Stimulated activated CD4-positive, alpha-beta T cell treated with anti-CD3 and anti-CD28 coated beads, Interleukin-1b, Interleukin-23, amount 100 ng/mL, for 48 hours (primary cell): Measurements from ENCODE around the gene CORO2B.
"Not testable (repeated sequence)": the region's sequence is repeated elsewhere in the genome, so short reads cannot be mapped to it uniquely, and the experiment has no call there.

Experiments
- DNase-seq: peaks from one replicate; pipeline ENCODE4 v3.0.0-alpha.2; 2020

The CORO2B gene

DNA sequence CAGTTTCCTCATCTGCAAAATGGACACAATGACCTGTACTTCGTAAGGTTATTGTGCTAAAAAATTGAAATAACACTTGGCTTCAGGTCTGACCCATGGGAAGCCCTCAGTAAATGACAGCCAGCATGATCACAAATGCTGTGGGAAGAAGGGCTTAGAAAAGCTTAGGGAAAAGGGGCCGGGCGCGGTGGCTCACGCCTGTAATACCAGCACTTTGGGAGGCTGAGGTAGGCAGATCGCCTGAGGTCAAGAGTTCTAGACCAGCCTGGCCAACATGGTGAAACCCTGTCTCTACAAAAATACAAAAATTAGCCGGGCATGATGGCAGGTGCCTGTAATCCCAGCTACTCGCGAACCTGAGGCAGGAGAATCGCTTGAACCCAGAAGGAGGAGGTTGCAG is 102.0 kb downstream of the CORO2B start:
- DNase-seq: not testable (repeated sequence)

DNA sequence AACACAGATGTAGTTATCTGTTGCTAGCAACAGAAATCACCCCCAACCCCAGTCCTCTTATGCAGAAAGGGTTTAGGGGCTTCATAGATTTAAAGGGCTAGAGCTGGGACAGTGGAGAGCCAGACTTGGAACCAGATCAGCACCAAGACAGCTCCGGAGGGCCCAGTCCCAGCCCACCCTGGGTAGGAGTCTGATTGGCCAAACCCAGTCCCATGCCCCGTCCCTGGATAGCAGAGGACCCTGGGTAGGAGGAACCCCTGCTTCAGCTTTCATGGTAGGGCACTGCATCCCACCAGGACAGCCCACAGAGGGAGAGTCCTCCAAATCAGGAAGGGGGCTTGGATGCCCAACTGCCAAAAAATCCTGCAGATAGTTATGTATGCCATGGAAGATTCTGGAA is 103.0 kb downstream of the CORO2B start:
- DNase-seq: no peak

DNA sequence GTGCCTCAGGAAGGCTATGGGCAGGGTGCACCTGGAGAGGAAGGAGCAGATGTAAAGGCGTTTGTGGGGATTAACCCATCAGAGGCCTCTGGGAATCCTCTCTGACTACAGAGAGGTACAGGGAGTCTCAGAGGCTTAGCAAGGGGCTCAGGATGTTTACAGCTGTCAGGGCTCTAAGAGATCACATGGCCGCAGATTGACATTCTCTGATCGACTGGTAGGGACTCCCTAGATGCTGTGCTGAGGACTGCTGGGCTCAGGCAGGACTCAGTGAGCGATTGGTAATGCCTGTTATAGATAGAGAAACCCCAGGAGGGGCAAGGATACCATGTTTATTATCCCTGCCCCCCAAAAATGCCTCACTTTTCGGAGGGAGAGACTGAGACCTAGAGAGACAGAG is 103.5 kb downstream of the CORO2B start:
- no peak for DNase-seq

DNA sequence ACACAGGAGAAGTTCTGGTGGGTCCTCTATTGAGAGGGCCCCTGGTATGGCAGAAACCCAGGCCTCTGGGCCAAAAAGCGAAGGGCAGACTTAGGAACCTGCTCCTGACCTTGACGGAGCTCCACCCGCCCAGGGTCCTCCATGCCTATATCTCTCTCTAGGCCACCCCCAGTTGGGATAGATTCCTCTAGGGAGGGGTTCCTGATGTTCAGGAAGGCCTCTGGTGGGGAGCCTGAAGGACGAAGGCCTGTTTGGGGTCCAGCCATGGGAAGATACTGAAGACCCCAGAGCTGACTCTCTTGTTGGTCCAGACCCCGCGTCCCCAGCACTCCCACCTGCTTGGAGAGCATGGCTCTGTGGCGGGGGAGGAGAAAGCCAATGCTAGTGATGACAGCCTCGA is 104.2 kb downstream of the CORO2B start:
- DNase-seq: no peak

DNA sequence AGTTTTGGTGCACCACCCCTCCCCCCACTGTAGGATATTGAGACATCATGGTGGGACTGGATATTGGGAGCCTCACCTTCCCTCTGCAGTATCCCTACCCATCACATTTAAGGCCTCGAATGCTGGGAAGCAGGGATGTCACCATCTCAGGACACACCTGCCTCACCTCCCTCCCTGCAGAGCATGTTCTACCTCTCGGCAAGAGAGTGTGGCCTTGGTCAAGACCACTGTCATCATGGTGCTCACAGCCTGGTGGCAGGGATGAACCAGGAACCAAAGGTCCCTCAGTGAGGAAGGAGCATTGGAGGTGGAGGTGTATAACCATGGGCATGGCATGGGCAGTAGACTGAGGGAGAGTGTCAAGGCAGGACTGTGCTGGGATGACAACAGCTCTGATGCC is 104.8 kb downstream of the CORO2B start:
- no peak for DNase-seq

DNA sequence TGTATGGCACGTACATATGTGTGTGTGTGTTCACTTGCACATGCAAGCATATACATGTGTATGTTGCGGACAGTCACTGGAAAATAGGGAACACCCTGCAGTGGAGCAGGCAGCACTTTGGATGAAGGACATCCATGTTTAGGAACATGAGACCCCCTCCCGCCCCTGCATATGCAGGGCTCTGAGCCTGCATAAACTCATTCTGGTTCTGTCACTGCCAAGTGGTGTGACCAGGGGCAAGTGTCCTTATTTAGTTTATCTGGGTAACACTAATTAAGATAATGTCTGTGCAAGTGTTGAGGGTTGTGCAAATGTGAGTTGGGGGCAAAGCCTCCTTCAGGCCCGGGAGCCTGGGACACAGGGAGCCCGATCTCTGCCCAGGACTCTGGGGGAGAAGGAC is 105.7 kb downstream of the CORO2B start:
- no peak for DNase-seq

DNA sequence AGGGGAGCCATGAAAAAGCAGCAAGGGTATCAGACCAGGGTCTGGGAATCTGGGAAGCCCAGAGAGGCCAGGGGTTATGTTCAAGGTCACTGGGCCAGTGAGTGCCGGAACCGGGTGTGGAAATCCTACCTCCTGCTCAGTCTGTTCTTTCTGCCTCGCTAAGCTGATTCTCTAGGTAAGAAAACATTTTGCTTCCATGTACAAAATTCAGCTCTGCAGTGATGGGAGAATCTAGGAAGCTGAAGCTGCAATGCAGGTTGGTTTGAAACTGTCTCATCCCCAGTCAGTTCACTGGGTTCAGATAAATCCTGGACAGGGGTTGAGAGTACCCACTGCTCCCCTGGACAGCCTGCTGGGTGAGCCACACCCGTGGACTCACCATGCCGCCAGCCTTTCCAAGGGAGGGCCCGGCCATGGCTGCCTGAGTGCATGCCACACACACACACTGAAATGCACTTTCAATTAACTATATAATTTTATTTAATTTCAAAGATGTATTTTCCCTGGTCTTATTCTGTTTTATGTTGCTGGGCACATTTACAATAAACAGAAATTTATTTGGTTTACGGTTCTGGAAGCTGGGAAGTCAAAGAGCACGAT is 108.4 kb downstream of the CORO2B start:
- DNase-seq: no peak

DNA sequence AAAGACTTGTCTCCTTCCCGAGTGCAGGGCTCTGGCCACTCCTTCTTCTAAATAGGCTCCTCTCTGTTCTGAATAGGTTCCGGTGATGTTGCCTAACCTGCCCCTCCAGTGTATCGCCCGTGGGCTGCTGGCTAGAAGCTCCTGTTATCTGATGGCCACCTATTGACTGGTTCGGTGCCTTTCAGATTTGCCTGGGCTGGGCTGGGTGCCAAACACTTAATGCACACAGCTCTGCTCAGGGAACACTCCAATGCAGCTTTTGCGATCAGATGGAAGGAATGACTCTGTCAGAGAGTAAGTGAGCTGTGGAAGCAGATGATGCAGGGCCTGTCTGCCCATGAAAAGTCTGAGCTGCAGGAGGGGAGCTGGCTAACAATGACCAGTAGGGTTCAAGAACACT is 112.9 kb downstream of the CORO2B start:
- DNase-seq: no peak

DNA sequence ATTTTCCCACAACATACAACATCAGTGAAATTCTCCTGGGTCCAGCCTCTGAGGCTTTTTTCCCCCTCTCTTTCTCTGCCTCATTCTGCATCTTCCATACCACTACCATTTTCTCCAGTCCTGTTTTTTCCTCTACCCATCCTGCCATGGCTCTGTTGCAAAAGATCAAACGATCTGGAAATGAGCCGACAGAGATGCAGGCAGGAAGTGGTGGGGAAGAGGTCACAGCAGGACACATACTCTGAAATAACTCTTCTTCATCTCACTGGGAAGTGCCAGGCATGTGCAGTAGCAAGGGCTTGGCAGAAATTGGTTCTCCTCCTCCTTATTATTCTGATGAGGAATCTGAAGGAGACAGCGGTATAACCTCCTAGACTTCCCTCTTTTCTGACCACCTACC is 114.3 kb downstream of the CORO2B start:
- DNase-seq: no peak

DNA sequence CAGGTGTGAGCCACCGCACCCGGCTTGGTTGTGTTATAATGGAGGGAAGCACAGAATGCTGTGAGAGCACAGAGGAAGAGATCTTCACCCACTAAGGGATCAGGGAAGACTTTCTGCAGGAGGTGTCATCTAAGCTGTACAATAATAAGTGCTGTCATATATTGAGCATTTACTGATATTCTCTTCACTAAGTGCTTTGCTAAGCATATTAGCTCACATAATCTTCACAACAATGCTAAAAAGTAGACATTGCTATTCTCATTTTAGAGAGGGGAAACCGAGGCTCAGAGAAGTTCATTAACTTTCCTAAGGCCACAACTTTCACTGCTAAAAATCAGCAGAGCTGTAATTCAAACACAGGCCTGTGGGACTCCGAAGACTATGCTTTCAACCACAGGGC is 115.3 kb downstream of the CORO2B start:
- DNase-seq: no peak

DNA sequence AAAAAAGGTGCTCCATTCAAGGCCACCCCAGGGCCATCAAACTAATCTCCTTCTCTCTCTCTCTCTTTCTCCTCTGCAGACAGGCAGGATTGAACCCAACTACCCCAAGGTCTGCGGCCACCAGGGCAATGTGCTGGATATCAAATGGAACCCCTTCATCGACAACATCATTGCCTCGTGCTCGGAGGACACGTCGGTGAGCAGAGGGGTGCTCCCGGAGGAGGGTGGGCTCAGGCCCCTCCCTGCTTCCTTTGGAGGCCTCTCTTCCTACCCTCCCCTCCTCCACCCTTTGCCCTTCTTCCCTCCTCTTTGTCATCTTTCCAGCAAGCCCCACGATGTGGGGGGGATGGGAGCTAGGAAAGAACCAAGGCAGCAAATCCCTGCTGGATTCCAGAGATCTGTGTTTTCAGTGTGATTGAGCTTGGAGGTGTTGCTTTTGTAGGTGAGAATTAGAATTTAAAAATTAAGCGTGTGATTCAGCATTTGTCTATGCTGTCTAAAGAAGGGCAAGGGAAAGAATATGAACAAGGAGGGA is 116.3 kb downstream of the CORO2B start:
- no peak for DNase-seq

DNA sequence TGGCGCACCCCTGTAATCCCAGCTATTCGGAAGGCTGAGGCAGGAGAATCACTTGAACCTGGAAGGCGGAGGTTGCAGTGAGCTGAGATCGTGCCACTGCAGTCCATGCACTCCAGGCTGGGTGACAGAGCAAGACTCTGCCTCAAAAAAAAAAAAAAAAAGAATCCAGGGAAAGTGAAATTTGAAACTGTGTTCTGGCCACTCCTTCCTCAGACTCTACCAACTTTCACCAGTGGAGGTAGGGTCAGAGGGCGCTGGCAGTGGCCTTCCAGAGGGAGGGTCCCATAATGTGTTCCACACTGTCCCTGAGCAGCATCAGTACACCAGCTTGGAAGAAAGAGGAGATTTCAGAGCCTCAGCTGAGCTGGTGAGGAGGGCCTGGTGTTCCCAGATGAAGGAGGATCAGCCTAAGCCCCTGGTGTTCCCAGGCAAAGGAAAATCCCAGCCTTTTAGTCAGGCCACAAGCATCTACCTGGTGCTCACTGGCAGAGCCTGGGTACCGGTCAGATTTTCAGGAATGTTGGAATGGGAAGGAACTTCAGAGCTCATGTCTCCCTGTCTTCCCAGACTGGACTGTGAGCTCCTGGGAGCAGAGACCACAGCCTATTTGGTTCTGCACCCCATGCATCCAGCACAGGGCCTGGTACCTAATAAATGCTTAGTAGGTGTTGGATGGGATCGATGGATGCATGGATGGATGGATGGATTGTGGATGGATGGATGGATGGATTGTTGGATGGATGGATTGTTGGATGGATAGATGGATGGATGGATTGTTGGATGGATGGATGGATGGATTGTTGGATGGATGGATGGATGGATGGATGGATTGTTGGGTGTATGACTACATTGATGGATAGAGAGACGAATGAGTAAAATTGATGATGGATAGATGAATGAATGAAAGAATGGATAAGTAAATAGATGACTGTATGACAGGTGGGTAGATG is 117.9 kb downstream of the CORO2B start:
- DNase-seq: no peak

DNA sequence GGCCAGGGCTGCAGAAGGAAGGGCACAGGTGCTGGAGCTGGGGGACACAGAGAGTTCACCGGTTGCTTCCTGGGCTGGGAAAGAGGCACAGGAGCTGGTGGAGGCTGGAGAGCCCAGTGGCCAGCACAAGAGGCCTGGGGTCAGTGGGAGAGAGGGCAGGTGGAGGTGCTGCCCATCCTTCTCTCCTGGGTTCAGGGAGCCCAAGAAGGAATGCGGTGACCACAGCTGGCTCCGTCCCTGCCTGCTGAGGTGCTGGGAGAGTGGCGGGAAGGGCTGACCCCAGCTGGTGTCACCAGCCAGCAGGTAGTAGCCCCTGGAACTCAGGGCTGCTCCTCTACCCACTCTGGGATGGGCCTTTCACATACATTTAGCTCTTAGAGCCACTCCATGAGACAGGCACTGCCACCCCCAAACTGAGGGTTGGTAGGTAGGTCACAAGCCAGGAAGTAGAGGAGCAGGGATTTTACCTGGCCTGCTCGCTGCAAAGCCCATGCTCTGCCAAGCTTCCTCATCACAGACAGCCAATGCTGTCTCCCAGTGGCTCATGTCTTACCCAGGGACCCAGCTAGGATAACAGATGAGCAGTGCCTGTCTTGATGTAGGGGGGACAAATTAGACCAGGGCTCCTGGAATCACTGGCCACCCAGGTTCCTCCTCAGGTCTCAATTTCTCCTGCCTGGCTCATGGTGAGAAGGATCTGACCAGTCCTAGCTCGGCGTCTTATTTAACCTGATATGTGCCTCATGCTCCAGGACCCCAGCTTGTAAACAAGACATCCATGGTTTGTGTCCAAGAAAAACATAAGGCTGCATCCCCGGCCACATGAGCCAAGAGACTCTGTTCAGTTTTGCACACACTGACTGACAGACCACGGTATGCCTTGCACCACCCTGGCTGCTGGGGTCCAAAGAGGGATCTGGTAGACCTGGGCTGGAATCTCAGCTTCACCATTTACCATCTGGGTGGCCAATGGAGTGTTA is 119.2 kb downstream of the CORO2B start:
- DNase-seq: no peak

DNA sequence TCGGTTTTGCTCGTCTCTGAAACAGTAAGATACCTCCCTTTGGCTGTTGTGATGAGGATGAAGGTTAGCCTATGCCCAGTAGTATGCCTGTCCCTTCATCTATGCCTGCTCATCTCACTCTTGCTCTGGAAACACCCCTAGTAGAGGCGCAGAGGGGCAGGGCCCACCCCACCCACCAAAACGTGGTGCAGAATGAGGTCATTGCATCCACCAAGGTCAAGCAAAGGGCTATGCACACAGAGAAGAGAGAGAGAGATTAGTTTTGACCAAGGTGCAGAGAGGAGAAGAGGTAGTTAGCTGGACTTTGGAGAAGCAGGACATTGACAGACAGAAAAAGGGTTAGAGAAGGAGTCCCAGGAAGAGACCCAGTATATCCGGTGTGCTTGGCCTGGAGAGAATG is 119.9 kb downstream of the CORO2B start:
- no peak for DNase-seq

DNA sequence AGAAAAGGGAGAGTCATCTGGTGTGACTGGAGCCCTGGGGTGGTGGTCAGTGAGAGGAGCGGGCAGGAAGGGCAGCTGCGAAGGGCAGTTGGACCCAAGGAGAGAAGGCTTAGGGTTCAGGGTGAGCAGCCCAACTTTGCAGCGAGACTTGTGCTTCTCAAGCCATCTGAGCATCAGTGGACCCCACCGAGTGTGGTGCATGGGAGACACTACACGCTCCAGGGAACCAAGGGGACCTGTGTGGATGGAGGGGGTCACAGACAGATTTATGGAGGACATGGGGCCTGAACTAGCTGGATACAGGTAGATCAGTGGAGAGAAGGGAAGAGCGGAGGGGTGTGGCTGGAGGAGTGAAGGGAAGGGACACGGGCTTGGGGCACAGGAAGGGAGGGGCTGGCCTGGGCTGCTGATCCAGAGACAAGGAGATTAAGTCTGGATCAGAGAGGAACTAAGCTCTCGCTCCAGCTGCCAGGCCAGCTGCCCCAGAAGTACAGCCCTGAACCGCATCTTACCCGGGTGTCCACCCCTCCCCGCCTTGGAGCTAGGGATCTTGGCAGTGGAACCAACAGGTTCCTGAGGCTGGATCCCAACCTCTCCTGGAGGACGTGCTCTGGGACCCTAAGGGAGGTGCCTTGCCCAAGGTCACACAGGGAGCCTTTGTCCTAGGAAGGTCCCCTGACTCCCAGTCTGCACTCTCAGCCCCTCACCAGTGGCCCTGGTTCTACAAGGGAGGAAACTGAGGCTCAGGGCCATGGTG is 120.5 kb downstream of the CORO2B start:
- no peak for DNase-seq

DNA sequence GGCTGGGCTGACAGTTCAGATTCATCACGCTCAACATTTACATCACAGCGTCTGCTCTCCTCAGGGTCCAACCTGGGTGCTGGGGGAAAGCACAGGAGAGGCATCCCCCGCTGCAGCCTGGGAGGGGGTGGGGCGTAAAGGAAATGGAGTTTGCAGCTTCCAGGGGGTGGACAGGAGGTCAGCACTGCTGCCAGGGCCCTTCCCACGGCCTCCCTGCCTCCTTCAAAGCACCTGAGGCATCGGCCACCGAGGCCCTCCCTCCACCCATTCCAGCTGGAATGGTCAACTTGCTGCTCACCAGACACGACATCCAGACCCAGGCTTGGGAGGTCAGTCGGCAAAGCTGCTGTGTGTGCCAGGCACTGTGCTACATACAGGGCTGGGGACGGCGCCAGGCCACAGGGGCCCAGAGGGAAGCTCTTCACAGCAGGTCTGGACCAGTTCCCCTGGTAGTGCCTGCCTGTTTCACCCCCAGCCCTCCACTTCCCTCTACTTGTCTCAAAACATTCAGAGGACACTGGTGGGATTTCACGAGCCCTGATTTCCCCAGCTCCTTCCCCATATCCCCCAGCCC is 121.2 kb downstream of the CORO2B start:
- no peak for DNase-seq

DNA sequence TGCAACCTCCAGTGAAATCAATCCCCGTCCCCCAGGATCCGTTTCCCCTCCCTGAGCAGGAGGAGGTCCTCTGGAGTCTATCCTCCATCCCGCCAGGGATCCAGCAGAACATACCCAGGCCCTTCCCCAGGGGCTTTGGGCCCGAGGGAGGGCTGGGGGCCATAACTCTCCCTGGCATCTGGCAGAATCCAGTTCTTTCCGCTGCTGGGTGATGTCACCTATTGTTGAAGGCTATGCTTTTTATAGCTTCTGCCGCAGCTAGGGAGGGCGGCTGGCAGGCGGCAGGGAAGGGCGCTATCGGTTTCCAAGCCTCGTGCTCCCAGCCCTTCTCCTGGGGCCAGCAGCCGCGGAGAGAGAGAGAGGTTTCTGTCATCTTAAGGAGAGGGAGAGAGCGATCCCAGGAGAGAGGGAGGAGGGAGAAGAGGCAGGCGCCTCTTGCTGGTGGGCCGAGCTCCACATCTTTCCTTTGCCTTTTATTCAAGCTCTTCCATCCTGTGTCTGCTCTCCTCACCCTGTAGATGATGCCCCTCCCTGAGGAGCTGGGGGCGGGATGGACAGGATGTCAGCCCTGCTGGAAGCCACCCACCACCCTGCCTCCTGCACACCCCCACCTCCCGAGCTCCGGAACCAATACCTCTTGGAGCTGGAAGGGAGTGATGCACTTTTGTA is 121.8 kb downstream of the CORO2B start:
- no peak for DNase-seq

DNA sequence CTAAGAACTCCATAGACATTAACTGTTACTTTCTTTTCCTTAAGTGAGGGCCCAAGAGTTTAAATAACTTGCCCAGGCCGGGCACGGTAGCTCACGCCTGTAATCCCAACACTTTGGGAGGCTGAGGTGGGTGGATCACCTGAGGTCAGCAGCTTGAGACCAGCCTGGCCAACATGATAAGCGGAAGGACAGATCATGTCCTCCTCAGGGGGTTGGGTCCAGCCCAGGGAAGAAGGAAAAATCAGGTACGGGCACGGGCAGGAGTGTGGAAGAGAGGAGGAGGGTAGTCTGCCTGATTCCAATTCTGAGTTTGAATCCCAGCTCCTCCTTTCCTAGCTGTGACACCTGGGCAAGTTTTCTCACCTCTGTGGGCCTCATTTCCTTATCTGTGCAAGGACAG is 123.1 kb downstream of the CORO2B start:
- no peak for DNase-seq

DNA sequence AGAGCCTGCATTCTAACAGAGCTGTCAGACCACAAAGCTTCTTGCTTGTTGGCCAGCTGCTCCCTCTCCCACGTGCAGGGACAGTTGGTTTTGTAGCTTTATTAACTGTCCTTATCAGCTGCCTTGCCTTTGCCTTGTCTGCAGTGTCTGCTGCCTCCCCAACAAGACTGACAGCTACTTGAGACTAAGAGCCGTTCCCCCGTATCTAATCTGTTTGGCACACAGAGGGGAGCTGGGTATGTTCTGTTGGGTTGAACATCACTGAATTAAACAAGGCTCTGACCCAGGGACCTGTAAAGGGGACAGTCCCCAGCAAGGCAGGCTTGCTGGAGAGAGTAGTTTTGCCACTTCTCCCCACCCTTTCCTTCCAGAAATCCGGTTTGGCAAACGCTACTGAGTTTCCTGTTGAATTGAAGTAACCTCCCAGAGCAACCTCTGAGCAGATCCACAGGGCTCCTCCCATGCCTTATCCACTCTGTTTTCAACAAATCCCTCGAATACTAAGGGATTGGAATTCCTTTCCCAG is 125.8 kb downstream of the CORO2B start:
- no peak for DNase-seq

DNA sequence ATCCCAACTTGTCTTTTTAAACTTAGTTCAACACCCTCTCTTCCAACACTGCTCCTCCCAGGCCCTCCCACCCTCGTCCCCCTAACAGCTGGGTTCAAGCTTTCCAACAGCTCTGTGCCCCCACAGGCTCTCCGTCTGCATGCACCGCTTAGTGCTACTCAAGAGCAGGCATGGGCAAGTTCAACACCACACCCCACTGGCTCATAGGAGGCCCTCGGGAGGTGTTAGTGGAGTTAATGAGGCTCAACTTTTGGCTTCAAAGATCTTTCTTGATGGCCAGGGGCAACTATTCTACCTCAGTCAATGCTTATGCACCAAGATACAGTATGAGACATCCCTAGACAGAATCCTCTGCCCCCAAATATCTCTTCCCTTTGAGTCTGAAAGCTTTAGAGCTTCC is 127.5 kb downstream of the CORO2B start:
- DNase-seq: no peak

DNA sequence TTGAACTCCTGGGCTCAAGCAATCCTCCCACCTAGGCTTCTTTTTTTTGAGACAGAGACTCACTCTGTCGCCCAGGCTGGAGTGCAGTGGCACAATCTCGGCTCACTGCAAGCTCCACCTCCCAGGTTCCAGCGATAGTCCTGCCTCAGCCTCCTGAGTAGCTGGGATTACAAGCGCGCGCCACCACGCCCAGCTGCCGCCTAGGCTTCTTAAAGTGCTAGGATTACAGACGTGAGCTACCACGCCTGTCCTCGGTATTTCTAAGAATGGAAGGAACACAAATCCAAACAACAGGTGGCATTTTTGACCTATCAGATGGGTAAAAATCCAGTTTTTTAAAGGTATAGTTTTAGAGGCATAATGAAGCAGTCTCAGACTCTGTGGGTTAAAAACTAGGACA is 128.1 kb downstream of the CORO2B start:
- no peak for DNase-seq
